Heart right ventricle (tissue), 16 donors: Measurements from ENCODE around the gene ABCA13. TPM values are rescaled to one million over a fixed set of nuclear protein-coding genes. Genes with fewer than 3 reads are reported as not detected.

Experiments
- ATAC-seq, 8 donors: fragments of 200-7000 bp; cut with Tn5 transposase; one replicate each; pipeline ENCODE4 v1.9.1; 2020; ENCODE audit warnings: mild to moderate bottlenecking in 8 of 8, moderate library complexity in 8 of 8, moderate number of reproducible peaks in 1 of 8
- DNase-seq, 2 donors: peaks; one replicate each; pipeline ENCODE4 v3.0.0-alpha.2; 2020
- H3K27ac ChIP-seq, 10 donors: fragments of 200-600 bp; sonication (generic) in 2 of 10; one replicate each; pipeline versions ENCODE4 v1.5.0 to v1.8.0; 2020 to 2022; ENCODE audit warnings: mild to moderate bottlenecking in 3 of 10
- H3K27me3 ChIP-seq, 7 donors: fragments of 200-600 bp; one replicate each; pipeline ENCODE4 v1.8.0; 2021 to 2022; ENCODE audit warnings: mild to moderate bottlenecking in 2 of 7
- H3K36me3 ChIP-seq, 9 donors: fragments of 200-600 bp; sonication (generic) in 1 of 9; one replicate each; pipeline versions ENCODE4 v1.5.0 to v1.8.0; 2020 to 2022; ENCODE audit warnings: mild to moderate bottlenecking in 2 of 9
- H3K4me1 ChIP-seq, 9 donors: fragments of 200-600 bp; sonication (generic) in 1 of 9; one replicate each; pipeline versions ENCODE4 v1.5.0 to v1.8.0; 2020 to 2022; ENCODE audit warnings: mild to moderate bottlenecking in 4 of 9
- H3K4me3 ChIP-seq, 10 donors: fragments of 200-600 bp; sonication (generic) in 2 of 10; one replicate each; pipeline versions ENCODE4 v1.5.0 to v1.8.0; 2020 to 2022; ENCODE audit warnings: mild to moderate bottlenecking in 7 of 10, moderate library complexity in 2 of 10
- H3K9me3 ChIP-seq, 11 donors: fragments of 200-600 bp in 10 of 11; sonication (generic) in 2 of 11; one replicate each; pipeline versions ENCODE4 v1.5.0 to v1.8.0; 2013 to 2022; ENCODE audit warnings: mild to moderate bottlenecking in 2 of 11, control low read depth in 1 of 11, moderate library complexity in 1 of 11
- WGBS, 2 donors: extraction: QIAGEN DNeasy Blood & Tissue Kit; methylation state at CpG; one replicate each; pipeline ENCODE4 v1.1.7; 2013; ENCODE audit warnings: inconsistent platforms in 1 of 2; 5-methylcytosine and 5-hydroxymethylcytosine counted together
- intact Hi-C, 10 donors: fragments of 100-400 bp; cut with DNase I; formaldehyde crosslinking; loops; one replicate each; pipeline versions ENCODE4 v1.11.1 to v1.14.2; 2022
- polyA plus RNA-seq, 2 donors: library from polyadenylated mRNA; stranded (reverse); fragments of 200-250 nt; gene quantifications; one replicate each; pipeline ENCODE4 v1.2.3, GENCODE V29; 2013
- total RNA-seq, 10 donors: library from RNA; stranded (reverse); fragmentation: NEBNext Ultra II Directional in 3 of 10; extraction: Animal tissue kit (Norgen Biotek cat#: 25700) in 3 of 10; gene quantifications; one replicate each; pipeline versions ENCODE4 v1.2.1 to v1.2.4, GENCODE V29; 2021 to 2023
- TF ChIP-seq, protein P1 (sequence below), 9 donors: fragments of 200-600 bp; sonication (generic) in 2 of 9; IDR thresholded peaks; one replicate each; pipeline versions ENCODE4 v1.5.0 to v1.8.0; 2021 to 2022; ENCODE audit warnings: antibody characterized with exemption in 9 of 9, mild to moderate bottlenecking in 5 of 9, moderate library complexity in 1 of 9
- donor health status: Arrhythmogenic right ventricular cardiomyopathy.
- donor health status: ischemic (EF 13 %, LVEDD 7.1; RV severe dilation, severe dysfunction).
- donor health status: healthy with polysubstance abuse.
- donor health status: DM: no; HTN: yes; CAD: no.
- donor health status: DM: no; HTN: no; CAD: no.
- donor health status: ischemic (EF 25% LVEDD 6.9; RV normal size, moderate dysfunction).
- donor health status: ischemic (EF 25% LVEDD 5.7; RV mildly dilated, moderate dysfunction).
- donor health status: healthy.
- donor health status: DM: yes; HTN: yes; CAD: no.
- donor health status: Ischemic cardiomyopathy.
- donor health status: ischemic (EF 35%, LVEDD 5.7; RV mildly dilated, moderate dysfunction).
- donor health status: nonischemic (EF 11% LVEDD 7.7; RV severe dilation, severe dysfunction).
- donor health status: DM: yes; HTN: yes; CAD: no.
- donor health status: PGD.
- donor health status: ischemic (EF 29% LVEDD 5.4; RV normal size, mild dysfunction).
- donor health status: nonischemic (EF 23%, LVEDD 6.1; RV moderate dilation, normal function).

Gene ABCA13
- total and polyA plus RNA-seq, 12 donors, result 0.01 to 0.37 (median 0.06) TPM; not detected in 1

DNA sequence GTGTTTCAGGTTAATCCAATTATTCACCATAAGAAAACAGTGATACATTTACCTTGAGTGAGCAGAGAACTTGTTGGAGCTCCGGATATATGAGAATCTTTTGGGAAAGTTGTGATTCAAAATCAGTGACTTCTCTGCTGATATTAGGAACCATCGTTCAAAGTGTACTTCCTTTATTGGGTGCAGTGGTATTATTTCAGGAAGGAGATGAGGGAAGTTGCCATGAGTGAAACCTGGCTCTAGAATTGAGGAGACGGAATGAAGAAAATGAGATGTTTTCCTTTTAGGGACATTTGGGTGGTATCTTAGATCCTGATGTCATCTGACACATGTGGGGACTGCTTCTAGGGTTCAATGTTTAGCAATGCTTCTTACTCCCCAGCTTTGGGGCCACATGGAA lies 343.9 kb downstream of the ABCA13 start:
- intact Hi-C loops, result no loop called here
- no peak for DNase-seq
- Histone ChIP-seq H3K27me3 (peaks cover 0 to 11% (median 0%) of the 10 kb centered on the region in 7 donors), H3K4me3 (no peak overlapping the region), H3K36me3 (no peaks in the 10 kb centered on the region), H3K27ac (no peak overlapping the region), H3K4me1 (no peaks in the 10 kb centered on the region), H3K9me3 (no peaks in the 10 kb centered on the region)
- no peak for ATAC-seq
- TF ChIP-seq, protein P1, sequence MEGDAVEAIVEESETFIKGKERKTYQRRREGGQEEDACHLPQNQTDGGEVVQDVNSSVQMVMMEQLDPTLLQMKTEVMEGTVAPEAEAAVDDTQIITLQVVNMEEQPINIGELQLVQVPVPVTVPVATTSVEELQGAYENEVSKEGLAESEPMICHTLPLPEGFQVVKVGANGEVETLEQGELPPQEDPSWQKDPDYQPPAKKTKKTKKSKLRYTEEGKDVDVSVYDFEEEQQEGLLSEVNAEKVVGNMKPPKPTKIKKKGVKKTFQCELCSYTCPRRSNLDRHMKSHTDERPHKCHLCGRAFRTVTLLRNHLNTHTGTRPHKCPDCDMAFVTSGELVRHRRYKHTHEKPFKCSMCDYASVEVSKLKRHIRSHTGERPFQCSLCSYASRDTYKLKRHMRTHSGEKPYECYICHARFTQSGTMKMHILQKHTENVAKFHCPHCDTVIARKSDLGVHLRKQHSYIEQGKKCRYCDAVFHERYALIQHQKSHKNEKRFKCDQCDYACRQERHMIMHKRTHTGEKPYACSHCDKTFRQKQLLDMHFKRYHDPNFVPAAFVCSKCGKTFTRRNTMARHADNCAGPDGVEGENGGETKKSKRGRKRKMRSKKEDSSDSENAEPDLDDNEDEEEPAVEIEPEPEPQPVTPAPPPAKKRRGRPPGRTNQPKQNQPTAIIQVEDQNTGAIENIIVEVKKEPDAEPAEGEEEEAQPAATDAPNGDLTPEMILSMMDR (IDR thresholded peaks at IDR 0.05), result no peak
- 71 to 79% methylated on average over 3 of the region's 3 CpGs for WGBS, 2 donors

DNA sequence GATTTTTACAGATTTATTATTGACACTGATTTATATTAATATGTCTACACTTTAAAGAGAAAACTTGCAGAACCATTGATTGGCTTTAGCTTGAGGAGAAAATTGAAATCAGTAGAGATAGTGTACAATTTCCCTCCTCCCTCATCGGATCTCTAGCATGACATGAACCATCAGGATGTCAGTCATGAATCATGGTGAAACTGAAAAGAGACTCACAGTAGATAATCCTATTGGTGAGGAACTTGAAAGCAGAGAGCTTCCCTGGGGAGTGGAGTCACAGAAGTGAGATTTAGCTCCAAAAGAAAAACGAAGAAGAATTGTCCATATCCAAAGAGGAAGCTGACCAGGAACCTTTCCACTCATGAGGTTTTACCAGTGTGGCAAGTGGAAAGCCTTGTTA lies 346.8 kb downstream of the ABCA13 start:
- Histone ChIP-seq H3K4me3 (no peak overlapping the region), H3K4me1 (no peaks in the 10 kb centered on the region), H3K27ac (no peak overlapping the region), H3K27me3 (peaks cover 0 to 5% (median 0%) of the 10 kb centered on the region in 7 donors), H3K36me3 (no peaks in the 10 kb centered on the region), H3K9me3 (no peaks in the 10 kb centered on the region)
- TF ChIP-seq, protein P1 (IDR thresholded peaks at IDR 0.05), result no peak
- 42 to 57% methylated on average over 2 of the region's 2 CpGs for WGBS, 2 donors
- no peak for ATAC-seq
- intact Hi-C loops, result no loop called here
- DNase-seq, result no peak

- Histone ChIP-seq H3K9me3 (no peaks in the 10 kb centered on the region), H3K27ac (no peak overlapping the region), H3K36me3 (no peaks in the 10 kb centered on the region), H3K27me3 (no peaks in the 10 kb centered on the region), H3K4me1 (no peaks in the 10 kb centered on the region), H3K4me3 (no peak overlapping the region)
- ATAC-seq, result no peak
- TF ChIP-seq, protein P1 (IDR thresholded peaks at IDR 0.05), result no peak
- intact Hi-C loops, result no loop called here
- no peak for DNase-seq
Measured at GRCh38 chr7:48522692-48523091, 351.4 kb downstream of the ABCA13 start.

DNA sequence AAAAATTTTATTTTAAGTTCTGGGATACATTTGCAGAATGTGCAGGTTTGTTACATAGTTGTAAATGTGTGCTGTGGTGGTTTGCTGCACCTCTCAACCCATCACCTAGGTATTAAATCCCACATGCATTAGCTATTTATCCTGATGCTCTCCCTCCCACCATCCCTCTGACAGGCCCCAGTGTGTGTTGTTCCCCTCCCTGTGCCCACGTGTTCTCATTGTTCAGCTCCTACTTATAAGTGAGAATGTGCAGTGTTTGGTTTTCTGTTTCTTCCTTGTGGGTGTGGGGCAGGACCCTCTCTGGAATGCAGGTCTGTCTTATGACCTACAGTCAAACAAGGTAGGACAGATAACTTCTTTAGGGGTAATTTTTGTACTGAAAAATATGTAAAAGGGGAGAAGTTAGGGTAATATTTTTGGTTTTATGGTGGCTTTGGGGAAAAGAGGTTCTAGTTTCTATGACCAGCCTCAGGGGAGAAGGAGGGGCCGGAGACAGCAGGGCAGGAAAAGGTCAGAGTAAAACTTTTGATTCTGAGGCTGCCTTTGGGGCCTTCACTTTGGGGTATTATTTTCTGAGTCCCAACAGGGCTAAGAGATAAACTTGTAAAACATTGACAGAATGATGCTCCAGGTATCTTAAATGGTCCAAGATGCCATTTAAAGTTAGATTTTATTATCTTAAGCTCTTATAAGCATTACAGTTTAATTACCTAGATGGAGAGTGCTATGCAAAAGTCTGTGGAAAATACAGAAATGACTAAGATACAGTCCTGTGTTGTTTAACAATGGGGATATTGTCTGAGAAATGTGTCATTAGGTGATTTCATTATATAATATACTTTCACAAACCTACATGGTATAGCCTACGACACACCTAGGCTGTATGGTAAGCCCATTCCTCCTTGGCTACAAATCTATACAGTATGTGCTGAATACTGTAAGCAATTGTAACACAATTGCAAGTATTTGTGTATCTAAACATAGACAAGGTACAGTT lies 354.8 kb downstream of the ABCA13 start:
- H3K36me3 ChIP-seq, result no peaks in the 10 kb centered on the region
- intact Hi-C loops, result no loop called here
- H3K4me1 ChIP-seq, result no peaks in the 10 kb centered on the region
- no peak for ATAC-seq
- no peak for DNase-seq
- WGBS, 2 donors, result 63 to 67% methylated on average over 3 of the region's 3 CpGs
- TF ChIP-seq, protein P1 (IDR thresholded peaks at IDR 0.05), result no peak
- no peaks in the 10 kb centered on the region for H3K27me3 ChIP-seq
- no peak overlapping the region for H3K27ac ChIP-seq
- H3K9me3 ChIP-seq, result peaks cover 0 to 10% (median 0%) of the 10 kb centered on the region in 11 donors
- H3K4me3 ChIP-seq, result no peak overlapping the region
